Head of caudate nucleus (tissue), 42 donors: ENCODE measurements around the gene GABBR2.

Source experiments
- DNase-seq, 42 donors: peaks; one replicate each; pipeline versions ENCODE4 v3.0.0 to v3.0.0-alpha.2; 2020 to 2021; ENCODE audit warnings: mixed read lengths in 7 of 42
- intact Hi-C: fragments of 100-400 bp; cut with DNase I; formaldehyde crosslinking; loops from one replicate; pipeline ENCODE4 v1.15.0; 2022

The GABBR2 gene

GRCh38 chr9:98576859-98577258 is 131.9 kb downstream of the GABBR2 start:
- DNase-seq: no peak
- intact Hi-C loops: no loop called here

DNA sequence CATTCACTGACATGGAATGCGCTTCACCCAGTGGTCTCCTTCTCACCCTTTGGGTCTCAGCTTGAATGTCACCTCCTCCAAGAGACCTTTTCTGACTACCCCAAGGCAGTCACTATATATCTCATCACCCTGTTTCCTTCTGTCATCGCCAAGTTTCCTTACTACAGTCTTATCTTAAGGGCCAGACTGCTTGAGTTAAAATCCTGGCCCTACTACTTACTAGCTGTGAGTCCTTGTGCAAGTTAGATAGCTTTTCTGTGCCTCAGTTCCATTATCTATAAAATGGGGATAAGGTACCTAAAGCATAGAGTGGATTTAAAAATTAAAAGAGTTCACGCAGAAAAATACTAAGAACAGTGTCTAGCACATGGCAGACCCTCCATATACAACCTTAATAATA is 132.4 kb downstream of the GABBR2 start:
- no peak for DNase-seq
- intact Hi-C loops: no loop called here

- intact Hi-C loops: no loop called here
- DNase-seq: no peak
Observed at GRCh38 chr9:98575379-98576346, 133.1 kb downstream of the GABBR2 start.

DNA sequence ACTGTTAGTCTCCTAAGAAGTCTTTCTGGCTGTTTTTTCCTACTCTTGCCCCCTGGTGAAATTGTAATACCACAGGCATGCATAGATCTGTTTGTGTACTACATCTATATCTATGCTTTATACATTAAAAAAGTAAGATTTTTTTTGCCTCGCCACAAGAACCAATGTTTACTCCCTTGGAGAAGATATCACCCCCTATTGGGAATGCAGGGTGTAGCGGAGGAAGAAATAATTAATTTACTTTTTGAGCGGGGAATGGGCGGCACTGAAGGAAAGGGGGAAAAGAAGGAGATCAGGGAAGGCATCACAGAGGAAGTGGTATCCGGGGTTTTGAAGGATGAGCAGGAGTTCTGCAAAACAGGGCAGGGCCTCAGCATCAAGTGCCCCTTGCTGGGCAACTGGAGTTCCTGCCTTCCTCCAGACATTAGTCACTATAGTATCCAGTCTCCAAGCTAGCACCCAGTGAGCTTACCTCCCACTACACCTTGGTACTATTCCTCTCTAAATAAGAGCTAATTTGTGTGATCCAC is 134.9 kb downstream of the GABBR2 start:
- no peak for DNase-seq
- intact Hi-C loops: no loop called here

GRCh38 chr9:98572796-98573195 is 135.9 kb downstream of the GABBR2 start:
- no peak for DNase-seq
- intact Hi-C loops: no loop called here

DNA sequence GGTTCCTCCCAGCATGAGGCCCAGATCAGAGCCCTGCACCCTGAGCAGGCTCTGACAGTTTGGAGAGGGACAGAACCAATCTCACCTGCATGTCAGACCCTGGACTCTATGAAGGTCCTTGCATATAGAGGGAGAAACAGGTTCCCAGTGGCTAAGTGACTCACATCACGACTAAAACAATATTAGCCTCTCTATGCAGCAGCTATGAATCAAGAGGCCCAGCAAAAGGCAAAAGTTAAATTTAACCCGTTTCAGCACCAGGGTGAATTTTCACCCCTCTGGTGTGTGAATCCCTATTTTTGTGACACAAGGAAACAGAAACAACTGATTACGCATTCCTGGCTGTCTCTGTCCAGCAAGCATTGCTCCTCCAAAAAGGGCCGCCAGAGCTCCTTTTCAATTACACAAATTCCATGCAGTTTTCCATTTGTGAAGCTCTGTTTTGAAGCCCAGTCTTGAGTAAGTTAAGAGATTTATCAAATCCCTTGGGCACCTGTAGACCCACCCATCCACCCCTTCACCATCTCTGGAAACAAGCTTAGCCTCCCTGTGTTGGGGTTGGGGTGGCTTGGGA is 136.6 kb downstream of the GABBR2 start:
- intact Hi-C loops: no loop called here
- no peak for DNase-seq

- DNase-seq: no peak
- intact Hi-C loops: no loop called here
Observed at GRCh38 chr9:98571643-98572042, 137.1 kb downstream of the GABBR2 start.

- peak in 1 of 42 donors; percentile 32 for DNase-seq
- intact Hi-C loops: no loop called here
Observed at GRCh38 chr9:98570663-98571440, 137.9 kb downstream of the GABBR2 start.

DNA sequence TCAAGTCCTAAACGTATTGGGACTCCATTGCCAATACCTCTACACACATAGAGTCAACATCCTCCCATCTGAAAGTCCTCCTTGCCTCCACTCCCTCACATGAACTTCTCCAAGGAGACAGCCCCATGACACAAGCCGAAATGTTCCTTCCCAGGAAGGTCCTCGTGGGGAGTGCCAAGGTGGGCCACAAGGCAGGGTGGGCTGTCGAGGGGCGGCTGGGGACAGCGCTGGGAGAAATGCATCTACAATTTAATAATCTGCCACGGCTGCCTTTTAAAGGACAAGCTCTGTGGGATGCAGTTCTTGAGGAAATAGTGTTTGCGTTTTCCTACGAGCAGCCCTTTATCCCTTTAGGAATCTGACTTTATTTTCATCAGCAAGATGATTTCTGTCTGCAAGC is 138.7 kb downstream of the GABBR2 start:
- intact Hi-C loops: no loop called here
- DNase-seq: no peak

DNA sequence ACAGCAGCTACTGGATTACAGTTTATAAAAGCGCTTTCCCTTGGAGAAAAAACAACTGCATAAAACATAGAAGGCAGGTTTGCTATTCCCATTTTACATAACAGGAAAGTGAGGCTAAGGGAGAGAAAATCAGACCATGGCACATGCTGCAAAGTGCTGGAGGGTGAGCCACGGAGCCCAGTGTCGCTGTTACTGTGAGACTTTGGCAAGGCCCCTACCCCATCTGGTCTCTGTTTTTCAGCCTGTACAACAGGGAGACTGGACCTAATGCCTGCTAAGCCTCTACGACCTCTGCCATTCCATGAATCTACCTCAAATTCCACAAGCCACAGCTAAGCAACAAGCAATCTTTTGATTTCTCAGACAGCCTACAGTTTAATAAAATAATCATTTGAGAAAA is 139.2 kb downstream of the GABBR2 start:
- no peak for DNase-seq
- intact Hi-C loops: no loop called here

- no peak for DNase-seq
- intact Hi-C loops: no loop called here
Observed at GRCh38 chr9:98568909-98569469, 139.7 kb downstream of the GABBR2 start.

GRCh38 chr9:98568234-98568908 is 140.4 kb downstream of the GABBR2 start:
- intact Hi-C loops: no loop called here
- no peak for DNase-seq

DNA sequence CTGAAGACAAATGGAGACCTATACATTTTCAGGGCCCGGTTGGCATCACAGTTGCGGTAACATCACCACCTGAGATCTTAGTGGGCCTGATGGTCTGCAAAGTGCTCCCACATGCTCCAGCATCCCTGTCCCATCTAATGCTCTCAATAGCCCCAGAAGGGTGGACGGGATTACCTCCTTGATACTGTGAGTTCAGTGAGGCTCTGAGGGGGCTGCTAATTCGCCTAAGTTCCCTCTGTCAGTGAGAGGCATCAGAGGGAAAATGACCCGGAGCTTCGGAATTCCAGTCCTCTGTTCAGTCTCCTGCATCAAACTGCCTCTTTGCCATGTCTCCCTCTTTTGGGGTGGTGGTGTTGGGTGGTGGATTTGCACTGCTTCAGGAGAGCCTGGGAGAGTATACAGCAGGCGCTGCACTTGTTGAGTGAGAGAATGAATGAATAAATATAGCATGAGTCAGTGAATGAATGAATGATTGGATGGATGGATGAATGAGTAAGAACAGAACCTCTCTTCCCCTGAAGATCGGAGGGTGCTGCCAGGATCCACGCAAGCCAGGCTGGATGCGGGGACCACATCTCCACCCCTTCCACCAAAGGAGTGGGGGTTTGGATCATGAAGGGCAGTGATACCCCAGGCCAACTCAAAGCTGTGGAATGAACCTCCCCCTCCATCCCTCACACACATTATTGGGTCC is 141.0 kb downstream of the GABBR2 start:
- intact Hi-C loops: no loop called here
- DNase-seq: no peak

- DNase-seq: no peak
- intact Hi-C loops: no loop called here
Observed at GRCh38 chr9:98565152-98566135, 143.3 kb downstream of the GABBR2 start.

- no peak for DNase-seq
- intact Hi-C loops: no loop called here
Observed at GRCh38 chr9:98564714-98565113, 144.0 kb downstream of the GABBR2 start.

GRCh38 chr9:98563988-98564387 is 144.7 kb downstream of the GABBR2 start:
- DNase-seq: no peak

More at GRCh38 chr9:98563988-98564387, 144.7 kb downstream of the GABBR2 start:
- intact Hi-C loops: no loop called here
